ENCODE data around the gene CORO1C.
A peak's percentile ranks its signal among the peaks of the same experiment; 100 is the strongest.

CORO1C gene

DNA sequence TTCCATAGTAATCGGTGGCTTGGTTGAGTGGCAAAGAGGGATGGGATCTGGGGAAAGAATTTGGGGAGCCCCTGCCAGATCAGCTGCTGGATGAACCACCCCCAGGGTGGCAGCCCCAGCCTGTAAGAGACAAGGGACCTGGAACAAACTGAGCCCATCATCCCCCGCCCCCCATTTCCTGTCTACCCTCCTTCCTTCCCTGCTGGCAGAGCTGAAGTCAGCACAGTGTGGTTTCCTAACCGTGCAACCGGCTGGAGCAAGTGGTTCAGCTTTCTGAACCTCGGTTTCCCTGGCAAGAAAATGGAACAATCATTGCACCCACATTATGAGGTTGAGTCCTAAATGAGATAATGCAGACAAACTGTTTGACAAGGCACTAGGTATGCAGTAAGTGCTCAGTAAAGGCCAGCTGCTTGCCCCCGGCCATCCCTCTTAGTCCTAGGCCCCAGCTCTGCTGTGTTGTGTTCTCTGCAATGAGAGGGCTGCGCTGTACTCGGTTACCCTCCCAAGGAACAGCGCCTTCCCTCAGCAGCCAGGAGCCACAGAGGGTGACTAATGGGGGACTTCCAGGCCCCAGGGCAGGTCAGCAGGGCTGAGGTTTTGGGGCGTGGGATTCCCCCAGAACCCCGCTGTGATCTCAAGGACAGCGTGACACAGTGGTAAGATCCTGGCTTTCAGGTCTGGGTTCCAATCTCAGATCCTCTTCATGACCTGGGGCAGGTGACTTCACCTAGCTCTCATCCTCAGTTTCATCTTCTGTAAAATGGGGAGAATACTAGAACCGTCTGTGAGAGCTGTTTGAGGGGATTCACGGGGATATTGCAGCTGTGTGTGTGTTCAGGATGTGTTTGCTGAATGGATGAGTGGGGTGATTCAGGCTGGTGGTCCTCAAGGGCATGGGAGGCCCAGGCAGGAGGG is 114.1 kb downstream of the CORO1C start:
- H3K4me3 Mint-ChIP-seq = peak overlapping the region; percentile 76
- H3K4me1 Mint-ChIP-seq (ENCODE audit: low read depth) = peaks cover 55% of the 10 kb centered on the region
- peaks cover 52% of the 10 kb centered on the region for H3K36me3 Mint-ChIP-seq (ENCODE audit: low read depth)

DNA sequence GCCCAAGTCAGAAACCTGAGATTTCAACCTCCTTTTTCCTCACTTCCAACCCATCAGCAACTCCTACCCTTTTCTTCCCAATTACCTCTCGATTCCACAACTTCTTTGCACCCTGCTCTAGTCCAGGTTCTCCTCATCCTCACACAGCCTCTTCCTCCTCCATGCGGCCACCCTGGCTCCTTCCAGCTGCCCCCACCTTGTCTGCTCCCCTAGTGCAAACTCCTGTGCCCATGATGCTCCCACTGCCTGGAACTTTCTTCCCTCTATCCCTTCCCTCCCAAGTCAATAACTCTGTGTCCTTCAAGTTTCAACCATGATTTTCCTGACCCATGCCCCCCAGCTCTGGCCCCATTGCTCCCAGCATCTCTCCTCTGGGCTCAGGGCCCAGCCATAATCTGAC is 115.0 kb downstream of the CORO1C start:
- Mint-ChIP-seq H3K36me3 (ENCODE audit: low read depth) (peaks cover 45% of the 10 kb centered on the region), H3K9me3 (peaks cover 13% of the 10 kb centered on the region), H3K27me3 (ENCODE audit: low read depth) (no peaks in the 10 kb centered on the region), H3K27ac (peak overlapping the region; percentile 99), H3K4me3 (peak overlapping the region; percentile 76), H3K4me1 (ENCODE audit: low read depth) (peaks cover 58% of the 10 kb centered on the region)

More for the DNA sequence above, 114.1 kb downstream of the CORO1C start:
- H3K9me3 Mint-ChIP-seq = peaks cover 13% of the 10 kb centered on the region
- H3K27ac Mint-ChIP-seq = peak overlapping the region; percentile 99
- no peaks in the 10 kb centered on the region for H3K27me3 Mint-ChIP-seq (ENCODE audit: low read depth)

DNA sequence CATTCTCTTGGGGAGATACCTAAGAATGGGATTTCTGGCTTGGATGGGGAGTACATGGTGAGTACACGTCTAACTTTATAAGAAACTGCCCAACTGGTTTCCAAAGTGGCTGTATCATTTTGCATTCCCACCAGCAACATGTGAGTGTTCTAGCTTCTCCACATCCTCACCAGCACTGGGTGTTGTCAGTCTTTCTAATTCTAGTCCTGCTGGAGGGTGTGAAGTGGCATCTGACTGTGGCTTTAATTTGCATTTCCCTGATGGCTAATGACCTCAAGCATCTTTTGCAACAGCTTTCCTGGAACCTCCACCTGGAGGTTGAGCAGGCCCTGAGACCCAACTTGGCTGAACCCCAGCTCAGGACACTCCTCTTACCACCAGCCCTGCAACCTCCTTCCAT is 115.4 kb downstream of the CORO1C start:
- Mint-ChIP-seq H3K36me3 (ENCODE audit: low read depth) (peaks cover 41% of the 10 kb centered on the region), H3K4me1 (ENCODE audit: low read depth) (peaks cover 54% of the 10 kb centered on the region), H3K27me3 (ENCODE audit: low read depth) (no peaks in the 10 kb centered on the region), H3K27ac (peak overlapping the region; percentile 99), H3K4me3 (no peak overlapping the region), H3K9me3 (peaks cover 13% of the 10 kb centered on the region)

DNA sequence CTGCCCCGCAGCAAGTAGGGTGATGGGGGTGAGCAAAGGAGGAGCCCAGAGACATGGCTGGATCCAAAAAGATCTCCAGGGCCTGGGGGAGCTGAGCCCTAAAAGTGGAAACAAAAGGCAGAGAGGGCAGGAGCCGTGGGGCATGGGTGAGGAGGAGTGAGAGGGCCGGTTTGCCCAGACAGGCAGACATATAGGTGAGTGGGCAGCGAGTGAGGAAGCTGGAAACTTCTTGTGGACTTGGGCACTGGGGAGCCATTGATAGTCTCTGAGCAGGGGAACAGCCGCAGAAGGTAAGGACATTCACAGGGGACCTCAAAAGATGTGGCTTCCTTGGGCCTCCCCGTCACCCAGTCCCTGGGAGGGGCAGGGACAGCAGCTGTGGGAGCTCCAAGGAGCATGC is 116.7 kb downstream of the CORO1C start:
- H3K27ac Mint-ChIP-seq = peak overlapping the region; percentile 70
- H3K4me1 Mint-ChIP-seq (ENCODE audit: low read depth) = peaks cover 48% of the 10 kb centered on the region
- peaks cover 32% of the 10 kb centered on the region for H3K36me3 Mint-ChIP-seq (ENCODE audit: low read depth)
- H3K27me3 Mint-ChIP-seq (ENCODE audit: low read depth) = no peaks in the 10 kb centered on the region
- no peak overlapping the region for H3K4me3 Mint-ChIP-seq
- H3K9me3 Mint-ChIP-seq = peaks cover 13% of the 10 kb centered on the region

DNA sequence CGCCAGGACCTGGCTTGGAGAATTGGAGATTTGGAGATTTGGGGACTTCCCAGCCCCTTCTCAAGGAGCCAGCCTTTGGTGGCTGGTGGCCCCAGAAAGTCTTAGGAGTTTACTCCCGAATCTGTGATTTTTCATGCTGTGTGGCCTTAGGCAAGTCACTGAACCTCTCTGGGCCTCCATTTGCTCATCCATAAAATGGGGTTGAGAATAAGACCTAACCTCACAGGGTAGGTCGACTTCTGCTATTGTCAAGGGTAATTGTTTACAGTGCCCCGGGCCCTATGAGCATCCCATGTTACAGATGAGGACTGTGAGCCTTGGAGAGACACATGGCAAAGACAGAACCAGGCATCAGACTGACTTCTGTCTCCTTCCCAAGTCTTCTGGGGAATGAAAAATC is 117.3 kb downstream of the CORO1C start:
- H3K27me3 Mint-ChIP-seq (ENCODE audit: low read depth) = no peaks in the 10 kb centered on the region

DNA sequence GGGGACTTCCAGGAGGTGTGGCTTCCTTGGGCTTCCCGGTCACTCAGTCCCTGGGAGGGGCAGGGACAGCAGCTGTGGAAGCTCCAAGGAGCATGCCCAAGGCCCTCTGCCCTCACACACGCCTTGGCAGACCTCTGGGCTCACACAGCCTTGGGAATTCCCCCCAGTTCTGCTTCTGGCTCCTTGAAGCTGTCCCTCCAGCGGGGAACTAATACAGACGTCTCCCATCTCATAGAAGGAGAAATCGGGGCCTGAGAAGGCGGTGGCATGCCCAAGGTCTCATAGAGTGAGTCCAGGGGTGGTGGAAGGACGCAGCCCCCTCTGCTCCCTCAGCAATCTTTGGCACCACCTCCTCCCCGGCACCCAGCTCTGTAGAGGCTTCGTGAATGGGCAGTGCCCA is 117.8 kb downstream of the CORO1C start:
- peaks cover 28% of the 10 kb centered on the region for H3K36me3 Mint-ChIP-seq (ENCODE audit: low read depth)

More for the DNA sequence above, 117.3 kb downstream of the CORO1C start:
- Mint-ChIP-seq H3K4me3 (no peak overlapping the region), H3K27ac (peak overlapping the region; percentile 70), H3K9me3 (peaks cover 13% of the 10 kb centered on the region), H3K36me3 (ENCODE audit: low read depth) (peaks cover 29% of the 10 kb centered on the region), H3K4me1 (ENCODE audit: low read depth) (peaks cover 43% of the 10 kb centered on the region)

DNA sequence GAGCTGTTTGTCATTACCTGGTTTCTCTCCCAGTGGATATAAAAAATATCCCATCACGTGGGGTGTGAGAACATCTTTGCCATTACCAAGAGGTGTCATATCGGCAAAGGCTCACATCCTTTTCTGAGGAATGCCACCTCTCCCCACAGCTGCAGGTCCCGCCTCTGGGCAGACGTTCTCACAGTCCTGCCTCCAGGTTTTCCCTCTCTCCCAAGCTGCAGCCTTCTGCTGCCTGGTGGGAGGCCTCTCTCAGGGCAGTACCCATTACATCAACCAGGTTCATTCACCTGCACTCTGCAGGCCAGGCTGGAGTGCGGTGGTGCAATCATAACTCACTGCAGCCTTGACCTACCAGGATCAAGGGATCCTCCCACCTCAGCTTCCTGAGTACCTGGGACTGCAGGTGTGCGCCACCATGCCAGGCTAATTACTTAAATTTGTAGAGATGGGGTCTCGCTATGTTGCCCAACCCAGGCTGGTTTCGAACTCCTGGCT is 118.5 kb downstream of the CORO1C start:
- H3K4me3 Mint-ChIP-seq = no peak overlapping the region
- H3K27me3 Mint-ChIP-seq (ENCODE audit: low read depth) = peaks cover 1% of the 10 kb centered on the region
- peaks cover 28% of the 10 kb centered on the region for H3K36me3 Mint-ChIP-seq (ENCODE audit: low read depth)
- H3K27ac Mint-ChIP-seq = no peak overlapping the region
- H3K4me1 Mint-ChIP-seq (ENCODE audit: low read depth) = peaks cover 34% of the 10 kb centered on the region
- peaks cover 13% of the 10 kb centered on the region for H3K9me3 Mint-ChIP-seq

More for the DNA sequence above, 117.8 kb downstream of the CORO1C start:
- no peak overlapping the region for H3K27ac Mint-ChIP-seq
- H3K4me1 Mint-ChIP-seq (ENCODE audit: low read depth) = peaks cover 41% of the 10 kb centered on the region
- no peak overlapping the region for H3K4me3 Mint-ChIP-seq
- H3K27me3 Mint-ChIP-seq (ENCODE audit: low read depth) = no peaks in the 10 kb centered on the region
- peaks cover 13% of the 10 kb centered on the region for H3K9me3 Mint-ChIP-seq

DNA sequence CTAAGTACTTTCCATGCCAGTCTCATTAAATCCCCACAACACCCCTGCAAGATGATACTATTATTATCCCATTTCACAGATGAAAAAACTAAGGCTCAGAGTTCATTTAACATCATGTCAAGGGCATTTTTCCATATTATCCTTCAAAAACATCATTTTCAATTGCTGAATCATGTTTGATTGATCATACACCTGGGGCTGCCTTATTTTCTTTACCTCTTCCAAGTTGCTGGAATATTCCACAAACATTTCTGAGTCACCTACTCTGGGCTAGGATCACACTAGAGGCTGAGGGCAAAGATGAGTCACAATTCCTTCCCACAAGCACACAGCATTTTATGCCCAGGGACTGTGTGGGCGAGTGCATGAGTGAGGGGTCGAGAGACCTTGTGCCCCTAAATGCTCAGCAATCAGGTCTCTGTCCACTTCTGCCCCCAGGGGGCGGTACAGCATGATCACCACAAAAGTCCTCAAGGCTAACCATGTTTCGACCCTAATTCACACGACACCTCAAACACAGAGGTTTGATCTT is 119.4 kb downstream of the CORO1C start:
- no peak overlapping the region for H3K4me3 Mint-ChIP-seq
- H3K36me3 Mint-ChIP-seq (ENCODE audit: low read depth) = peaks cover 20% of the 10 kb centered on the region
- H3K27me3 Mint-ChIP-seq (ENCODE audit: low read depth) = peaks cover 3% of the 10 kb centered on the region
- H3K4me1 Mint-ChIP-seq (ENCODE audit: low read depth) = peaks cover 27% of the 10 kb centered on the region
- H3K9me3 Mint-ChIP-seq = peaks cover 11% of the 10 kb centered on the region
- H3K27ac Mint-ChIP-seq = no peak overlapping the region

DNA sequence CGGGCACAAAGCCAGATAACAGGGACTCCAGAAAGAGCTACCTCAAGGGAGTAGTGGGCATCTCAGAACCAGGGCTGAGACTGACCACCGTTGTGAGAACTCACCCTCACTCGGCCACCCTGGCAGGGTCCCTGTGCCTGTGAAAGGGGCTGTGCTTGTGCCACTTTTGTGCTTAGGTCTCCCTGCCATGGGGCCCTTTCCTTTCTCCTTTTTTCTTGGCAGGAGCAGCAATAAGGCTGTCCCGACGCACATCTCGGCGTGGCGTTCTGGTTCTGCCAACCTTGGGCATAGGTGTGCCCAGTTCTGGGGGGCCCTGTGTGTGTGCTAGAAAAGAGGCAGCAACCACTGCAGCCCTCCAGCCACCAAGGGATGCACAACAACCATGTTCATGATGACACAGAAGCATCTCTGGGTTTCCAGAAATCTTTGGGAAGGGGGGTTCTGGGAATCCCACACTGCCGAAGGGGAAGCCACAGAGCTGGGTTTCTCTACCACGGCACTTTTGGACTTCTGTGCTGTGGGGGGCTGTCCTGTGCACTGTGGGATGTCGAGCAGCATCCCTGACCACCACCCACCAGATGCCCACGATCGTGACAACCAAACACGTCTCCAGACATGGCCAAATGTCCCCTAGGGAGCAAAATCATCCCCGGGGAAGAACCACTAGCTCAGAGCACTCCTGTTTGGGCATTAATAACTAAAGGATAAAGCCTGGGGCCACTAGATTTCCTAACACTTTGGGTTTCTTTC is 120.3 kb downstream of the CORO1C start:
- H3K4me1 Mint-ChIP-seq (ENCODE audit: low read depth) = peaks cover 20% of the 10 kb centered on the region
- peaks cover 11% of the 10 kb centered on the region for H3K36me3 Mint-ChIP-seq (ENCODE audit: low read depth)
- H3K27ac Mint-ChIP-seq = no peak overlapping the region
- H3K27me3 Mint-ChIP-seq (ENCODE audit: low read depth) = peaks cover 3% of the 10 kb centered on the region
- no peak overlapping the region for H3K4me3 Mint-ChIP-seq
- H3K9me3 Mint-ChIP-seq = peaks cover 1% of the 10 kb centered on the region

DNA sequence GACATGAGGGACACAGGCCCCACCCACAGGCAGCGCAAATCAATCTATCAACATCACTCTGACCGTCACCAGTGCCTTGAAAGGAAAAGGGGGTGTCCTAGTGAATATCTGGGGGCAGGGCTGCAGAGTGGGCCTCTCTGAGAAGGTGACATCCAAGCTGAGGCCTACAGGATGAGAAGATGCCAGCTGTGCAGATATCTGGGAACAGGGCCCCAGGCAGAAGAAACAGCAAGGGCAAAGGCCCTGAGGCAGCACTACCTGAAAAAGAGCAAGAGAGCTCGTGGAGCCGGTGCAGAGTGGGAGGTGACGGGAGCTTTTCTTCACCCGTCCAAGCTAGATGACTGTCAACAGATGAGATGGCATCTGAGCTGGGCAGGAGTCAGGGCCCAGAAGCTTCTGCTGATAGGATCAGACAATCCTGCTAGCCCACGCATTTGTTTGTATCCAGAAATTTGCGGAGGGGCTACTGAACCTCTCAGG is 120.9 kb downstream of the CORO1C start:
- H3K27me3 Mint-ChIP-seq (ENCODE audit: low read depth) = peaks cover 3% of the 10 kb centered on the region
- no peak overlapping the region for H3K27ac Mint-ChIP-seq
- H3K36me3 Mint-ChIP-seq (ENCODE audit: low read depth) = peaks cover 6% of the 10 kb centered on the region
- peaks cover 4% of the 10 kb centered on the region for H3K9me3 Mint-ChIP-seq
- H3K4me3 Mint-ChIP-seq = no peak overlapping the region
- H3K4me1 Mint-ChIP-seq (ENCODE audit: low read depth) = peaks cover 23% of the 10 kb centered on the region

DNA sequence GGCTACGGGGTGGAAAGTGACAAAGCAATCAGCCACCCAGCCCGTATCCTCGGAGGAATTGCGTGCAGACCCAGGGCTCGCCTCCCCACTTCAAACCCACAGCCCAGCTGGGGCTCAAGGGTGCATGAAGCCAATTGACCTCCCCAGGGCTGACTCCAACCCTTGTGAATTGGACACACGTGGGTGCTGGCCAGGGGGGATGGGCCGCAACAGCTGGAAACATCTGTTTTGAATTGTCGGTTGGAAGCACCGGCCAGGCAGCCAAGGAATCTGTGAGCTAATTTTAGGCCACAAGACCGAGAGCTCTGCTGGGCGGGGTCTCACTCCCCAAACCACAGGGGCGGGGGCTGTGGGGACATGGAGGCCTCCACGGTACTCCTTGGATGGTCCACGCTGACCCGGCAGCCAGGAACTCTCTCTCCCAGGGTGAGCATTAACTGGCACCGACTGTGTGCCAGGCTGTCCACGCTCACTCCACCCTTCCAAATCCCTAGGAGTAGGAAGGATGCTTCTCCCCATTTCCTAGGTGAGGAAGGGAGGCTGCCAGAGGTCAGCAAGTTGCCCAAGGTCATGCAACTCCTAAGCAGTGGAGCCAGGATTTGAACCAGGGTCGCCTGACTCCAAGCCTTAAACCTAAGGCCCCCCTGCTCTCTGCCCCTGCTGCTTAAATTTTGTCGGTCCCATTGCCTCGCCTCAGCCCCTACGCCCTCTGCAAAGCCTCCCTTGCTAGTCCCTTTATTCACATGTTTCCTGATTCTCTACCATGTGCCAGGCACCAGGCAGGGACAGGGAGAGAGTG is 121.6 kb downstream of the CORO1C start:
- H3K27ac Mint-ChIP-seq = no peak overlapping the region
- peaks cover 7% of the 10 kb centered on the region for H3K27me3 Mint-ChIP-seq (ENCODE audit: low read depth)
- no peak overlapping the region for H3K4me3 Mint-ChIP-seq
- peaks cover 5% of the 10 kb centered on the region for H3K9me3 Mint-ChIP-seq
- peaks cover 6% of the 10 kb centered on the region for H3K36me3 Mint-ChIP-seq (ENCODE audit: low read depth)
- peaks cover 24% of the 10 kb centered on the region for H3K4me1 Mint-ChIP-seq (ENCODE audit: low read depth)

DNA sequence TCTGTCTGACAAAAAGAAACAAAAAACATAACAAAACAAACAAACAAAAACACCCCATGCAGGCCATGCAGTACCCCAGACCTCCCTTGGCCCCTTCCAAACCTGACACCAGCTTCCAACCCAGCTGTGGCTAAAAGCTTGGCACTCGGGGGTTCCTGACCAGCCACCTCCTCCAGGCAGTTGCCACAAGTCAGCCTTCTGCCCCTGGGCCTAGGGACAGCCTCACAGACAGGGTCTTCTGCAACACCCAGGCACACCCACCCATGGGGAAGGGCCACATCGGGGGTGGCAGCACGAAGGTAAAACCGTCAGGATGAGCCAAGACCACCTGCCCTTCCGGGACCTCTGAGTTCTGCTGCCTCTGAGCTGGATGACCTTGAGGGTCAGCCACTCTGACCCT is 122.7 kb downstream of the CORO1C start:
- Mint-ChIP-seq H3K4me1 (ENCODE audit: low read depth) (peaks cover 17% of the 10 kb centered on the region), H3K27ac (no peak overlapping the region), H3K36me3 (ENCODE audit: low read depth) (no peaks in the 10 kb centered on the region), H3K27me3 (ENCODE audit: low read depth) (peaks cover 8% of the 10 kb centered on the region), H3K4me3 (no peak overlapping the region), H3K9me3 (peaks cover 5% of the 10 kb centered on the region)

DNA sequence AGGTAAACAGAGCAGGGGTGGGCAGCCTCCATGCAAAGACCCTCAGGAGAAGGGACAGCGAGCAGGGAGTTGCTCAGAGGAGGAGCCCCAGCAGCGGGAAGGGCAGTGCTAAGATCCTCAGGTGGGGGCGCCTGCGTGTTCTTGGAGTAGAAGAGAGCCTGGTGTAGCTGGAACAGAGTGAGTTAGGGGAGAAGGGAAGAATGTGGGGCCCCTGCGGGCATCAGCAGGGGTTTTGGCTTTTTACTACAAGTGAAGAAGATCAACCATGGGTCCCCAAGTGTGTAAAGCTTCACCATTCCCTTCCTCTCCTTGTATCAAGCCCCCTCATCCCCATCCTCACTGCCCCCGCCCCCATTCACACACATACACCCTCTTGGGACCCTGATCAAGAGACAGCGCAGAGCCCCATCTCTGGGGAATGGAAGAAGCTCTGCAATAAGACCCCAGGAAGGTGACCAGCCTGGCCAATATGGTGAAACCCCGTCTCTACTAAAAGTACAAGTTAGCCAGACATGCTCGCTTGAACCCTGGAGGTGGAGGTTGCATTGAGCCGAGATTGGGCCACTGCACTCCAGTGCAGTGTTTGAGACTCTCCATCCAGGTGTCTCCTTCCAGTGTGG is 123.2 kb downstream of the CORO1C start:
- Mint-ChIP-seq H3K4me1 (ENCODE audit: low read depth) (peaks cover 13% of the 10 kb centered on the region), H3K27me3 (ENCODE audit: low read depth) (peaks cover 8% of the 10 kb centered on the region), H3K27ac (no peak overlapping the region), H3K36me3 (ENCODE audit: low read depth) (no peaks in the 10 kb centered on the region), H3K4me3 (no peak overlapping the region), H3K9me3 (peaks cover 5% of the 10 kb centered on the region)
